ENCODE measurements around the gene ANK3. TPM values are rescaled to one million over a fixed set of nuclear protein-coding genes. Genes with fewer than 3 reads are reported as not detected.
A peak's percentile ranks its signal among the peaks of the same experiment; 100 is the strongest.

ANK3 gene
- total and polyA plus RNA-seq, 2 donors from 2014 or later = 38.2 to 214 TPM

- Histone ChIP-seq H3K9ac (ENCODE audit: low read length in 3 of 3) (no peak overlapping the region), H3K4me3 (ENCODE audit: low read length in 3 of 3) (no peak overlapping the region), H3K27ac (ENCODE audit: low read depth in 2 of 2, low read length in 2 of 2) (no peak overlapping the region), H3K9me3 (ENCODE audit: control insufficient read depth in 2 of 3, insufficient read depth in 1 of 3, low read length in 3 of 3) (no peaks in the 10 kb centered on the region), H3K36me3 (ENCODE audit: control insufficient read depth in 2 of 3, insufficient read depth in 3 of 3, low read length in 3 of 3) (no peaks in the 10 kb centered on the region), H3K27me3 (ENCODE audit: control insufficient read depth, insufficient read depth, low read length) (no peaks in the 10 kb centered on the region), H3K4me1 (ENCODE audit: control insufficient read depth in 2 of 3, insufficient read depth in 2 of 3, low read depth in 1 of 3, low read length in 3 of 3) (no peaks in the 10 kb centered on the region)
- no peak for DNase-seq
- intact Hi-C loops (cut with DNase I) = no loop called here
- TF ChIP-seq CTCF (IDR thresholded peaks at IDR 0.05; ENCODE audit: borderline replicate concordance, extremely low read depth, insufficient read depth) = no peak
- FAIRE-seq = no peak
Observed at GRCh38 chr10:60335708-60336107, 54.0 kb downstream of the ANK3 start.

GRCh38 chr10:60334991-60335390 lies 54.7 kb downstream of the ANK3 start:
- H3K9me3 ChIP-seq (ENCODE audit: control insufficient read depth in 2 of 3, insufficient read depth in 1 of 3, low read length in 3 of 3) = no peaks in the 10 kb centered on the region
- no peak for DNase-seq
- no peaks in the 10 kb centered on the region for H3K27me3 ChIP-seq (ENCODE audit: control insufficient read depth, insufficient read depth, low read length)
- H3K4me1 ChIP-seq (ENCODE audit: control insufficient read depth in 2 of 3, insufficient read depth in 2 of 3, low read depth in 1 of 3, low read length in 3 of 3) = no peaks in the 10 kb centered on the region
- FAIRE-seq = no peak
- H3K4me3 ChIP-seq (ENCODE audit: low read length in 3 of 3) = no peak overlapping the region
- TF ChIP-seq CTCF (IDR thresholded peaks at IDR 0.05; ENCODE audit: borderline replicate concordance, extremely low read depth, insufficient read depth) = no peak
- H3K9ac ChIP-seq (ENCODE audit: low read length in 3 of 3) = no peak overlapping the region
- H3K27ac ChIP-seq (ENCODE audit: low read depth in 2 of 2, low read length in 2 of 2) = no peak overlapping the region
- no peaks in the 10 kb centered on the region for H3K36me3 ChIP-seq (ENCODE audit: control insufficient read depth in 2 of 3, insufficient read depth in 3 of 3, low read length in 3 of 3)
- intact Hi-C loops (cut with DNase I) = no loop called here

- TF ChIP-seq CTCF (IDR thresholded peaks at IDR 0.05; ENCODE audit: borderline replicate concordance, extremely low read depth, insufficient read depth) = no peak
- no peak for DNase-seq
- H3K4me3 ChIP-seq (ENCODE audit: low read length in 3 of 3) = no peak overlapping the region
- no peaks in the 10 kb centered on the region for H3K4me1 ChIP-seq (ENCODE audit: control insufficient read depth in 2 of 3, insufficient read depth in 2 of 3, low read depth in 1 of 3, low read length in 3 of 3)
- no peaks in the 10 kb centered on the region for H3K9me3 ChIP-seq (ENCODE audit: control insufficient read depth in 2 of 3, insufficient read depth in 1 of 3, low read length in 3 of 3)
- FAIRE-seq = no peak
- intact Hi-C loops (cut with DNase I) = no loop called here
- no peak overlapping the region for H3K9ac ChIP-seq (ENCODE audit: low read length in 3 of 3)
- H3K27me3 ChIP-seq (ENCODE audit: control insufficient read depth, insufficient read depth, low read length) = no peaks in the 10 kb centered on the region
- H3K27ac ChIP-seq (ENCODE audit: low read depth in 2 of 2, low read length in 2 of 2) = no peak overlapping the region
- no peaks in the 10 kb centered on the region for H3K36me3 ChIP-seq (ENCODE audit: control insufficient read depth in 2 of 3, insufficient read depth in 3 of 3, low read length in 3 of 3)
Observed at GRCh38 chr10:60332371-60332770, 57.3 kb downstream of the ANK3 start.

- Histone ChIP-seq H3K27me3 (ENCODE audit: control insufficient read depth, insufficient read depth, low read length) (no peaks in the 10 kb centered on the region), H3K36me3 (ENCODE audit: control insufficient read depth in 2 of 3, insufficient read depth in 3 of 3, low read length in 3 of 3) (no peaks in the 10 kb centered on the region), H3K9me3 (ENCODE audit: control insufficient read depth in 2 of 3, insufficient read depth in 1 of 3, low read length in 3 of 3) (no peaks in the 10 kb centered on the region), H3K9ac (ENCODE audit: low read length in 3 of 3) (no peak overlapping the region), H3K4me3 (ENCODE audit: low read length in 3 of 3) (no peak overlapping the region), H3K4me1 (ENCODE audit: control insufficient read depth in 2 of 3, insufficient read depth in 2 of 3, low read depth in 1 of 3, low read length in 3 of 3) (no peaks in the 10 kb centered on the region), H3K27ac (ENCODE audit: low read depth in 2 of 2, low read length in 2 of 2) (no peak overlapping the region)
- TF ChIP-seq CTCF (IDR thresholded peaks at IDR 0.05; ENCODE audit: borderline replicate concordance, extremely low read depth, insufficient read depth) = no peak
- no peak for DNase-seq
- intact Hi-C loops (cut with DNase I) = no loop called here
- peak; percentile 8 for FAIRE-seq
Observed at GRCh38 chr10:60331886-60332285, 57.8 kb downstream of the ANK3 start.

All from kidney (tissue), 14 donors.